GM12872 (cell line): ENCODE data around the gene TNFAIP8L3.

Experiments used
- TF ChIP-seq, protein P1 (sequence below): IDR thresholded peaks from 3 replicates; pipeline ENCODE4 v1.5.1; 2011; ENCODE audit warnings: low read depth, mild to moderate bottlenecking, low read length, moderate library complexity; ENCODE audit not compliant: insufficient read depth

Gene TNFAIP8L3

DNA sequence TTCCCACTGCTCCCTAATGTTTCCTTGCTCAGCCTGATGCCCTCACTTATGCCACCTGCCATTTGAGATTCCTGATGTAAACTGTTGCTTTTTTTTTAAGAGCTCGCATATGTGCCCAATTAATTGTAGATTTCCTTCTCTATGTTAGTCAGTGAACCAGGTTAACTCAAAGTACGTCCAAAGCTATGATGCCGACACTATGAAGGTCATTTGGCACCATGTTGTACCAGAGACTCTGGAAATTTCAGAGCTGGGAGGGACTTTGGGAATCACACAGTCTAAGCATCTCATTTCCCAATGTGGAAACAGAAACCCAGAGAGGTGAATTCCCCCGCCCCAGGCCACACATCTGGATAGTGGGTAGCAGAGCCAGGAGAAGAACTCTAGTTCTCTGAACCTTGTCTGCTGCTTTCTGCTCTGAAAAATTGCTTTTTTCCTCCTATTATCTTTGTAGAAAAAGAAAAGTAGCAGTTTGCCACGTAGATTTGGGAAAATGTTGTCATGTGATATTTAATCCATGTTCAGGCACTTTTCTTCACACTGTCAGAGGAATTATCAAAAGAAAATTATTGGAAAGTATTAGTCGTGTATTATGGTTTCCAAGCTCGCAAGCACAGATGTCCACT is 38.5 kb upstream of the TNFAIP8L3 start:
- TF ChIP-seq, protein P1, sequence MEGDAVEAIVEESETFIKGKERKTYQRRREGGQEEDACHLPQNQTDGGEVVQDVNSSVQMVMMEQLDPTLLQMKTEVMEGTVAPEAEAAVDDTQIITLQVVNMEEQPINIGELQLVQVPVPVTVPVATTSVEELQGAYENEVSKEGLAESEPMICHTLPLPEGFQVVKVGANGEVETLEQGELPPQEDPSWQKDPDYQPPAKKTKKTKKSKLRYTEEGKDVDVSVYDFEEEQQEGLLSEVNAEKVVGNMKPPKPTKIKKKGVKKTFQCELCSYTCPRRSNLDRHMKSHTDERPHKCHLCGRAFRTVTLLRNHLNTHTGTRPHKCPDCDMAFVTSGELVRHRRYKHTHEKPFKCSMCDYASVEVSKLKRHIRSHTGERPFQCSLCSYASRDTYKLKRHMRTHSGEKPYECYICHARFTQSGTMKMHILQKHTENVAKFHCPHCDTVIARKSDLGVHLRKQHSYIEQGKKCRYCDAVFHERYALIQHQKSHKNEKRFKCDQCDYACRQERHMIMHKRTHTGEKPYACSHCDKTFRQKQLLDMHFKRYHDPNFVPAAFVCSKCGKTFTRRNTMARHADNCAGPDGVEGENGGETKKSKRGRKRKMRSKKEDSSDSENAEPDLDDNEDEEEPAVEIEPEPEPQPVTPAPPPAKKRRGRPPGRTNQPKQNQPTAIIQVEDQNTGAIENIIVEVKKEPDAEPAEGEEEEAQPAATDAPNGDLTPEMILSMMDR, result no peak

DNA sequence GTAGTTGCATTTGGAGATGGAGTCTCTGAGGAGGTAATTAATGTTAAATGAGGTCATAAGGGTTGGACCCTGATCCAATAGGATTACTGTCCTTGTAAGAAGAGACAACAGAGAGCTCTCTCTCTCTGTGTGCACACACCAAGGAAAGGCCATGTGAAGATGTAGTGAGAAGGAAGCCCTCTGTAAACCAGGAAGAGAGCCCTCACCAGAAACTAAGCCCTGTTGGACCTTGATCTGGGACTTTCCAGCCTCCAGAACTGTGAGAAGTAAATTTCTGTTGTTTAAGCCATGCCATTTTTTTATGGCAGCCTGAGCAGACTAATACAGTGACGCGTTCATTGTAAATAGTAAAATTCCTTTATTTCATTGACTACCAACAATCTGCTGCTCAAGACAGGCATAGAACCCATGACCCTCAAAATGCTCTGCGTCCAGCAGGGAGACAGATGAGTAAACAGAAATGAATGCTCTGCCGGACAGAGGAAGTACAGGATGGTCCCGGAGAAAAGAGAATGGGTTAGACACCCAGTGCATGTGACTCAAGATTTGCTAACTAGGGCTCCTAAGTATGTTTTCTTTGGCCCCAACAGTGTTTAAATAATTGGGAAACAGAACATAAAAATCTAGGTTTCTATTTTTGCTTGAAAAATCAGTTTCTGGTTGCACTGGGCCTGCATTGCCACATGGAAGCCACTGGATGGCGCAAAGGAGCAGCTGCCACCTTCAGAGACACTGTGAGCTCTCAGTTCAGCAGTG is 37.9 kb upstream of the TNFAIP8L3 start:
- TF ChIP-seq, protein P1, result peak; percentile 91

DNA sequence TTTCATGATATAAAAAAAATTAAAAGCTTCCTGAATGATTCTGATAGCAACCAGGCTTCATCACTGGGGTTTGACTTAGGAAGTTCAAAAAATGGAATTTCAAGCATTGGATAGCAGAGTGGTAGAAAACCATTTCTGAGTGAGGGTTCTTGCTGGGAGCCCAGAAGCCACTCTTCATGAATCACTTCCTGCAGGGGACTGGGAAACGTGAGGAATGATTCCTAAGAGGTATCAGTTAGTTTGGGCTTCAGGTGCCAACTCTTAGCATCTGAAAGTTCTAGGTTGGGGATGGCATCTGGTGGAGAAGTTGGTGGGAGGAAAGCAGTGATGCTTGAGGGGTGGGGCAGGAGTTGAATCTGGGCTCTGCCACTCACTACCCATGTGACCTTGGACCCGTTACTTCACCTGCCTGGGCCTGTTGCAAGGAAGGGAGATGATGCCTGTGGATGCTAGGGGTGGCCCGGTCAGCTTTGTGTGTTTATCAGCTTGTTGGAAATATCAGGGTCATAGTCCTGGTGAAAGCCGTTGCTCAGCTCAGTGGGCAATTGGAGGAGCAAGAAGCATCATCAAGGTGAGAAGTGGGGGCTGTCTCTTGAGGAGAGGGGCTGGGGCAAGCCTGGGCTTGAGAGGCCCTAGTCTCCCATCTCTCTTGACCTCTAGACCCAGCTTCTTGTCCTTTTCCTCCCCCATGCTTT is 37.0 kb upstream of the TNFAIP8L3 start:
- TF ChIP-seq, protein P1, result no peak

DNA sequence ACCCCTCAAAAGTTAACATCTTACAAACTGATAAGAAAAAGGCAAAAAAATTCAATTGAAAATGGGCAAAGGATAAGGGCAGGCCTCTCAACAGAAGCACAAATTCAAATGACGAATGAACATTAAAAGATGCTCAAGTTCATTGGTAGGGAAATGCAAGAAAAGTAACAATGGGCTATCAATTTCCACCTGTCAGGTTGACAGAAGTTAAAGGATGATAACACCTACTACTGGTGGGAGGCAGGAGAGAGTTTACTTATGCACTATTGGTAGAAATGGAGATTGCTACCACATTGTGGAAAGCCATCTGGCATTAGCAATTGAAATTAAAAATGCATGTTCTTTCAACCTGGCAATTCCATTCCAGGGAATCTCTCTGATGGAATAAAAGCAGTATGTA is 35.6 kb upstream of the TNFAIP8L3 start:
- TF ChIP-seq, protein P1, result no peak

DNA sequence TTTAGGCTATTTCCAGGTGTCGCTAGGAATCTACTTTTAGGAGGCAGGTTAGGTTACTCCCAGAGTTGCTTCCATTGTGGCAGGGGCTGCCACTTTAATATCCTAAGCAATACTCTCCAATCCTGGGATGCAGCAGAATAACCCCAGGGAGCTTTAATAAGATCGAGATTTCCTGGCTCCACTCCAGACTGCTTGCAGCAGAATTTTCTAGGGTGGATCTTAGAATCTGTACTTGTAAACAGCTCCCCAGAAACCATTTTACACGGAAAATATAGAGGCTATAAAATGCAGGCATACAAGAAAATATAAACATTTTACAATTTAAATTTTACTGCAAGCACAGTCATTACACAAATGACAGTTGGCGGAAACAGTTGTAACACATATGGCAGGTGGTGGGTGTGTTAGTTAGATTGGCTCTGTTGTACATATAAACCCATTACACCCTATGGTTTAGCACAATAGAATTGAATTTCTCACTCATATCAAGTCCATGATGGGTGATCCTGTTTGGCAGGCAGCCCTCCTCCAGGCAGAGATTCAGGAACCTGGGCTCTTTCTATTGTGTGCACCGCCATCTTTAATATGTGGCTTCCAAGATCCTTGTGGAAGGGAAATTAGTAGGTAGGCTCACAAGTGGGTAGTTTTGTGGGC is 35.0 kb upstream of the TNFAIP8L3 start:
- TF ChIP-seq, protein P1, result no peak

DNA sequence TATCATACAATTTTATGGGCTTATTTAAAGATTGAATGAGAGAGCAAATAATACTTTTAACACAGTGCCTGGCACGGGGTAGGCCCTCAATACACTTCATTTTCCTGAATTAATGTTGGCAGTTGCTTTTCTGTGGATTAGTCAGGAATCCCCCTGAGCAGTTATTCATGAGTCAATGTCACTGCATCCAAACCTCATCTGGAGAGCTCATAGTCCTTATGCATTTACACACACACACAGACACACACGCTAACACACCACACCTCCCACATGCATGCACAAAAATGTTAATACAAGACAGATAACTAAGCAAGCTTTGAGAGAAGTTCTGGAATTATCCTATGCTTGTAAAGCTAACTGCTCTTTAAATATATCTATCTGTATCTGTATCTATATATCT is 34.0 kb upstream of the TNFAIP8L3 start:
- TF ChIP-seq, protein P1, result no peak

- TF ChIP-seq, protein P1, result no peak
Measured at GRCh38 chr15:51126842-51127241, 32.1 kb upstream of the TNFAIP8L3 start.
